Dedifferentiated amniotic fluid mesenchymal stem cell (primary cell): ENCODE measurements around the gene C22orf39.

Source experiments
- DNase-seq: peaks from one replicate; pipeline ENCODE4 v3.0.0-alpha.2; 2016; ENCODE audit errors: extremely low spot score

C22orf39 gene, protein sequence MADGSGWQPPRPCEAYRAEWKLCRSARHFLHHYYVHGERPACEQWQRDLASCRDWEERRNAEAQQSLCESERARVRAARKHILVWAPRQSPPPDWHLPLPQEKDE

DNA sequence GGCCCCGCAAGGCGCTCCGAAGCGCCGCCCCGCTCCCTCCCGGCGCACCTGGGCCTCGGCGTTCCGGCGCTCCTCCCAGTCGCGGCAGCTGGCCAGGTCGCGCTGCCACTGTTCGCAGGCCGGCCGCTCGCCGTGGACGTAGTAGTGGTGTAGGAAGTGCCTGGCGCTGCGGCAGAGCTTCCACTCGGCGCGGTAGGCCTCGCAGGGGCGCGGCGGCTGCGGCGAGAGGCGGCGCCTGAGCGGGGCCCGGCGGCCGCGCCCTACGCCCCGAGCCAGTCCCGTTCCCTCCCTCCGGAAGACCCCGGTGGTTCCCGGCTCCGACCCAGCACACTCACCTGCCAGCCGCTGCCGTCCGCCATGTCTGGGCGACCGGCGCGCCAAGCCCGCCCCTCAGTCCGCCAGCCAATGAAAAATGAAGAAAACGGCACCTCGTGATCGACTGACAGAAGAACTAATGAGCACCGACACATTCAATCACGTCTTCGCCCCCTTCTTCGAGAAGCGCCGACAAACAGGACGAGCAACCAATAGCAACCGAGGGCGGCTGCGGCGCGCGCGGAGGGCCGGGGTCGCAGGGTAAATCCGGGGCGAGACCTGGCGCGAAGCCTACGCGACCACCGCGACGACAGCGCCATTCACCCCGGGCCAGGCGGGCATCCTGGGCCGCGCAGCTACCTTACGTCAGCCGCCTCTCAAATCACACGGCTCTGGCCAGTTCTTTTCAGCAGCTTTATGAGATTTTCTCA, at the start of gene C22orf39:
Gene C22orf39, minus strand, starts transcription at position 382 of the 746 bp plus-strand sequence. Its CDS starts 23 bp downstream, at position 359.
- DNase-seq, result peak; percentile 92

DNA sequence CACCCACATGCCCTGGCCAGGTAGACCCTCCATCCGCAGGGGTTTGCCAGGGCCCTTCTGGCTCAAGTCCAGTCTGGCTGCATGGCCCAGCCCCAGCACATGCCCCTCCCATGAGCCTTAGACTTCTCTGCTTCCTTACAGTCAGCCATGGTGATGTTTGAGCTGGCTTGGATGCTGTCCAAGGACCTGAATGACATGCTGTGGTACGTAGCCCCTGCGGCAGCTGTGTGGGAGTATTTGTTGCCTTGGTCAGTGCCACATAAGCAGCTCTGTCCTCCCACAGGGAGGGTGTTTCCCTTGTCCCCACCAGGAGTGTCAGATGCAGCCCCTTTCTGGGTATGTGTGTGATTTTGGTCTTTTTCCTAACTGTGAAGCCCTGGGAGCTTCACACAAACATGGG, 49.7 kb upstream of the C22orf39 start:
- peak; percentile 31 for DNase-seq

DNA sequence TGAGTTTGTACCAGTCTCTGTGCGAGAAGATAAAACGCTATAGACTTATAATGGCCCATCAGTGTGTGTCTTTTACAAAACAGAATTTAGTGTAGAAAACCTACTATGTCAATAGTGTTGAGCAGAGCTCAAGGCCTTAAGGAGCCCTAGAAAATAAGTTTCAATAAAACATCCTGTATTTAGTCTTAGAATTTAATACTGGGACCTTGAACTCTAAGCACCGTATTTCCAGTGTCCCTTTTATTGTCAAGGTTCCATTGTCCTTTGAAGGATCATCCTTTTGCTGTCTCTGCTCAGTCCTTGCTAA, 48.8 kb upstream of the C22orf39 start:
- DNase-seq, result no peak

DNA sequence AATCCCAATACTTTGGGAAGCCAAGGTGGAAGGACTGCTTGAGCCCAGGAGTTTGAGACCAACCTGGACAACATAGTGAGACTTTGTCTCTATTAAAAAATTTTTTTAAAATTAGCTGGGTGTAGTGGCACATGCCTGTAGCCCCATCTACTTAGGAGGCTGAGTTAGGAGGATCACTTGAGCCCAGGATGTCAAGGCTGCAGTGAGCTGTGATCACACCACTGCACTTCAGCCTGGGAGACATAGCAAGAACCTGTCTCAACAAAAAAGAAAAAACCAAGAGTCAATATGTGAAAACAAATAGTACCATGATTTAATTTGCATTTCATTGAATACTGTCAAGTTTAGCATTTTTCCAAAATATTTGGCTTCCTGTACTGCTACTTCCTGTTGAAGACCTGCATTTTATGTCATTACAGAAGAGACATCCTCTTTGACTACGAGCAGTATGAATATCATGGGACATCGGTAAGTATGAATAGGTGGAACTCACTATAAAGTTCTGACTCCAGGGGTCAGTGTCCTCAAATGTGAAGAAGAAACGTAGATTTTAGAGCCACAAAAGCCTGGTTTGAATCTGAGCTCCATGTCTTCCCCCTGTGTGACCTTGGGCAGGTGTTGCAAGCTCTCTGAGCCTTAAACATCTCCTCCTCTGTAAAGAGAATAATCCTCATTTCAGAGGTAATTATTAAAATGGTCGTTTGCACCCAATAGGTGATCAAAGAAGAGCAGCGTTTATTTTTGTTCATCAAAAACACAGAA, 48.2 kb upstream of the C22orf39 start:
- DNase-seq, result no peak

DNA sequence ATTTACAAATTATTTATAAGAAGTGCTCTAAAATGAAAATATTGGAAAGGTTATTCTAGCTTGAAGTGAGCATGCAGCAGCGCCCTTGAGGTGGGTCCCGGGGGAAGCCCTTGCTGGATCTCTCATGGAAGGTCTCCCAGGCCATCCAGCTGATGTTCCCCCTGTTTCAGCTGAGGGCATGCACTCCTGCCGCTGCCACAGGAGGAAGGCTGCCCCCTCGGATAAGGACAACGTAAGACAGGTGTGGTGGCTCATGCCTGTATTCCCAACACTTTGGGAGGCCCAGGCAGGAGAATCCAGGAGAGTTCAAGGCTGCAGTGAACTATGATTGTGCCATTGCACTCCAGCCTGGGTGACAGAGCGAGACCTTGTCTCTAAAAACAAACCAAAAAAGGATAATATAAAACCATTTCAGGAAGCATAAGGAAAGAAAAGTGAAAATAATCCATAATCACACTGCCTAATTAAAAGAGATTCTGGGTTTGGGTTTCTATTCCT, 47.2 kb upstream of the C22orf39 start:
- DNase-seq, result no peak

DNA sequence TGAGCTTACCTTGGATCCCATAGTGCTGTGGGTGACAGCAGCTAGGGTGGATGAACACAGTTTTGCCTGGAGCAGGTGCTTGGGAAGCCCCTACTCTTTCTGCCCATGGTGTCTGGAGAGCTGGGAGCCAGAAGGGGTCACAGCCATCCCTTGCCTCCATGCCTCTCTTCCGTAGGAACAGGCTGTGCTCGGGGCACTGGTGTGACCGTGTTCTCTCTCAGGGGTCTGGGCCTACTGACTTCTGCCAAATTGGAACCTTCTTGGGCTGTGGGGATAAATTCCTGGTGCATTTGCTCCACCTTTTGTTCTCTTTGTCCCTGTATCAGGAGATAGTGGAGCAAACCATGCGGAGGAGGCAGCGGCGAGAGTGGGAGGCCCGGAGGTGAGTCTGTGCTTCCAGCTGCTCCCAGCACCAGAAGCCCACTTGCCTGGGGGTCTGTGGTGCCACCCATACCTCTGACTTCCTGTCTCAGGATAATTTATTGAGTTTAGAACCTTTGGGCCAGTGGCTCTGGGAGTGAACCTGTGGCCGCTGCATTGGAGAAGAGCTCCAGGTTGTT, 46.6 kb upstream of the C22orf39 start:
- DNase-seq, result no peak

DNA sequence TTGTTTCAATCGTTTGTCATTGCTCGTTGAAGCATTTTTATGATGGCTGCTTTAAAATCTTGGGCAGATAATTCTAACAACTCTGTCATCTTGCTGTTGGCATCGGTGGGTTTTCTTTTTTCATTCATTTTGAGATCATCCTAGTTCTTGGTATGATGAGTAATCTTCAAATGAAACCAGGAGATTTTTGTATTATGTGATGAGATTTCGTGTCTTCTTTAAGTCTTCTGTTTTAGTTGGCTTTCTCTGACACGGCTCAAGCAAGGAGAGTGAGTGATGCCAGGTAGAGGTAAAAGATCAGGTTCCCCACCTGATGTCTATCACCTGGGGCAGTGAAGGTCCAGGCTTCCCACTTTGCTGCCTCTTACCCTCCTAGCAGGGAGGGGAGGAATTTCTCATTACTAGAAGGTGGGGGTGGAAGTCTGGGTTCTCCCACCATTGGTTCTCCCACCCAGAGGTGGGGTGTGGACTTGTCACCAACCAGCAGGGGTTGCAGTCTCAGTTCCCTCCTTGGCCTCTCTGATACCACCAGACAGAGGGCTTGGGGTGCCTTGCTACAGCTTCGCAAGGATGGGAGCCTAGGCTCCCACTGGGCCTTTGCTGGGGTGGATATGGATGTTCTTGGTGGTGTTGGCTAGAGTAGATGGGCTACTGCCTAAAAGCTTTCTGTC, 45.1 kb upstream of the C22orf39 start:
- DNase-seq, result no peak

DNA sequence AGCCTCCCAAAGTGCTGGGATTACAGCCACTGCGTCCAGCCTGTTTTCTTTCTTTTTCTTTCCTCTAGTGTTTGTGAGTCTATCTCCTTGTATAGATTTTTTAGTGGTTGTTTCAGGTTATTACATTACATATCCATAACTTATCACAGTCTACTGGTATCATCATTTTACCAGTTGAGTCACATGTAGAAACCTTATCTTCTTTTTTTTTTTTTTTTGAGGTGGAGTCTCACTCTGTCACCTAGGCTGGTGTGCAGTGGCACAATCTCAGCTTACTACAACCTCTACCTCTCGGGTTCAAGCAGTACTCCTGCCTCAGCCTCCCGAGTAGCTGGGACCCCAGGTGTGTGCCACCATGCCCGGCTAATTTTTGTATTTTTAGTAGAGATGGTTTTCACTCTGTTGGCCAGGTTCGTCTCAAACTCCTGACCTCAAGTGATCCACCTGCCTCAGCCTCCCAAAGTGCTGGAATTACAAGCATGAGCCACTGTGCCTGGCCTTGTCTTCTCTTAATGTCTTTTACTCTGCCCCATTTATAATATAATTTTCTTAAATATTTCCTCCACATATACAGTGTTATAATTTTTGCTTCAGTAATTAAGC, 43.2 kb upstream of the C22orf39 start:
- DNase-seq, result no peak

DNA sequence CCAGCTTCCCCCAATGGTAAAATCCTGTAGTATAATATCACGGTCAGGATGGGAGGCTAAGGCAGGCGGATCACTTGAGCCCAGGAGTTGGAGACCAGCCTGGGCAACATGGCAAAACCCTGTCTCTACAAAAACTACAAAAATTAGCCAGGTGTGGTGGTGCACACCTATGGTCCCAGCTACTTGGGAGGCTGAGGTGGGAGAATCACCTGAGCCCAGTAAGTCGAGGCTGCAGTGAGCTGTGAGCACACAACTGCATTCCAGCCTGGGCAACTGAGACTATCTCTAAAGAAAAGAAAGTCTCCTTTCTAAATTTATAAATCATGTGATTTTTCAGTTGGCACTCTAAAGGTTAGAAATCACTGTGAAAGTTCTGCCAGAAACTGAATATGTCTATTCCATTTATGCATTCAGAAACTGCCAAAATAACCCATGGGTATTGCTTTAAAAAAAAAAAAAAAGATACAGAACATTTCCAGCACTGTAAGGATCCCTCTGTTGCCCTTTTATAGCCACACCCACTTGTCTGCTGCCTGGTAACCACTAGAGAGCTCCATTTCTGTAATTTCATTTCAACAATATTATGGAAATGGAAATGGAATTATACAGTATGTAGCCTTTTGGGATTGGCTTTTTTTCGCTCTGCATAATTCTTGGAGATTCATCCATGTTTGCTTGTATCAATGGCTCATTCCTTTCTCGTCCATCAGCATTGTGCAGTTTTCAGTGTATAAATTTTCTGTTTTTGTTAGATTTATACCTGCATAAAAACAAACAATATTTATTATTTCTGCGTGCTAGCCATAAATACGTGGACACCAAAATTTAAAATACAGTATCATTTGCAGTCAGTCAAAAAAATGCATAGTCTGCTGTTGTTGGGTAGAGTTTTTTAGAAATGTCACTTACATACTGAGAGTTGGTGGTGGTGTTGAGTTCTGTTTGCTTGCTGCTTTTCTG, 41.7 kb upstream of the C22orf39 start:
- DNase-seq, result peak; percentile 46

DNA sequence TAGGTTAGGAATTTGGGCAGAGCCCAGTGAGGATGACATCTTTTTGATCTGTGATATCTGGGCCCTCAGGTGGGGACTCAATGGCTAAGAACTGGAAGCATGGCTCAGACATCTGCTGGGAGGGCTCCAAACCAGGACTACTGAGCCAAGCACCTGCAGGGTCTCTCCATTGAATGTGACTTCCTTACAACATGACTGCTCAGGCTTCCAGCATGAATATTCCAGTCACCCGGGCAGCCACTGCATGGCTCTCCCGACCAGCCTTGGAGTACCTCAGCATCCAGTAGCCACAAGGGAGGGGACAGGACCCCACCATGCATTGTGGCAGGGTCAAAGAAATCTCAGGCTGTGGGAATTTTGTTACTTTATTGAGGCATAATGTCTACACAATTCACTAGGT, 40.8 kb upstream of the C22orf39 start:
- no peak for DNase-seq

DNA sequence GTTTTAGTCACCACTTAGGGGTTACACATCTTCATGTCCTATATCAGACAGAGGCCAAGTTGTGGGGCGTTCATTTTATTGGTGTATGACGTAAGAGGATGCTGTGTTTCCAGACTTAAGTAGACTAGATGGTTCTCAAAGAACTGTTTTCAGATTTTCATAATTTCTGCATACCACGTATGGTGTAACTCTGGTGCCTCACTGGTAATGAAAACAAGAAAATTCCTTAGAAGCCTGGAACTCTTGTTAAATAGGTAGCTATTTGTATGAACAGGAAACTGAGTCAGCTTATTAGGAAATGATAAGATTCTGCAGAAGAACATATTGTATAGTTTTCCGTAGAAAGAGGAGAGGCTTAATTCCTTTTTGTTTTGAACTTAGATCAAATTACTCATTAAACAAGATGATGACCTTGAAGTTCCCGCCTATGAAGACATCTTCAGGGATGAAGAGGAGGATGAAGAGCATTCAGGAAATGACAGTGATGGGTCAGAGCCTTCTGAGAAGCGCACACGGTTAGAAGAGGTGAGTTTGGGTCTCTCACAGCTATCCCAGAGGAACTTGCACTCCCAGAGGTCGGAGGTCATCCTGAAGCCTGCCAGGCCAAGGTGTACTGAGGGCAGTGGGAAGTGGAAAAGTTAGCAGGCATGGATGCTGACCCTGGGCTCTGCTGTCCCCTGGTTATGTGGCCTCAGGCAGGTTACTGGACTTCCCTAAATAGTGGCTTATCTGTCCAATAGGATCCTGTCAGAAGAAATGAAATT, 36.2 kb upstream of the C22orf39 start:
- DNase-seq, result no peak

DNA sequence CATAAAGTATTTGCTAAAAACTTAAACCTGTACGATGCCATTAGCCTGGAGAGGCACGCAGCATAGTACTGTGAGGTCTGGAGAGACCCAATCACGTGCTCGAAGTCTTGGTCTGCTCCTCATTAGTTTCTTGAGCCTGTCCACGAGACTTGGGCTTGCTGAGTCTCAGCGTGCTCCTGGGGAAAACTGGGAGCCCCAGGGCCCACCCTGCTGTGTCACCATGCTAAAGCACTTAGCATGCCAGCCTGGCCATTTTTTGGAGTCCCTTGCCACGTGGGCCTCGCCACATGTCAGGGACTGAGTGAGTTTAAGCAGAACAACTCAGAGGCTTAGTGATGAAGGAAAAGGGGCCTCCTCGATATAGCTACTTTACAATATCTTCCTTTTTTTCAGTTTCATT, 34.8 kb upstream of the C22orf39 start:
- DNase-seq, result no peak

DNA sequence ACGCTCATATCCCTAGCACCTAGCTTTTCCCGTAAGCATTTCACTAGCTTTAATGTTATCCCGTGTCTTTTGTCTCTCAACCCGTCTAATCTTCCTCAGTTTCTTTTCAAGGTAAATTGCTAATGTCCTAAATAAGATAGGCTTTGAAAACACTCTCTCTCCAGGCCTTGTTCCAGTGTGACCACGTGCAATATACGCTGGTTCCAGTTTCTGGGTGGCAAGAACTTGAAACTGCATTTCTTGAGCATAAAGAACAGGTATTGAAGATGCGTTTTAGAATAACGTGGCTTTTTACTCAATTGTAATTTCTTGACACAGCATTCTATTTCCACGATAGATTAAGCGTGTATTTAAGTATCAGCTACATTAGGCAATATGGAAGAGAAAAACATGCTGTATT, 33.3 kb upstream of the C22orf39 start:
- no peak for DNase-seq

DNA sequence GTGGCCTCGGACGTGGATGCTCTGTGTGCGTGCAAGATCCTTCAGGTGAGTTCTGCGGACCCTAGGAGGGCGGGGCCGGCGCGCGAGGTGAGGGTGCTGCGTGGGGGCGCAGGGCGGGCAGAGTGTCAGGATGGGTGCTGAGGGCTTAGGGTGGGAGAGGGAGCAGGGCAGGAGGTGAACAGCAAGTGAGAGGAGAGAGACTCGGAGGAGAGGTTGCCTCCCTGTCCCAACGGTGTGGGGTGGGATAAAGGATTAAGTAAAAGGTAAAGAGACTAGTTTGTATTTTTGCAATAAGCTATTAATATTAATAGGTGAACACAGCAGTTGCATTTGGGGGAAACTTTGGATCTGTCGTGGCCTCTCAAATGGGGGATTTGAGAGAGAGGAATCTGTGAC, 32.7 kb upstream of the C22orf39 start:
- no peak for DNase-seq

DNA sequence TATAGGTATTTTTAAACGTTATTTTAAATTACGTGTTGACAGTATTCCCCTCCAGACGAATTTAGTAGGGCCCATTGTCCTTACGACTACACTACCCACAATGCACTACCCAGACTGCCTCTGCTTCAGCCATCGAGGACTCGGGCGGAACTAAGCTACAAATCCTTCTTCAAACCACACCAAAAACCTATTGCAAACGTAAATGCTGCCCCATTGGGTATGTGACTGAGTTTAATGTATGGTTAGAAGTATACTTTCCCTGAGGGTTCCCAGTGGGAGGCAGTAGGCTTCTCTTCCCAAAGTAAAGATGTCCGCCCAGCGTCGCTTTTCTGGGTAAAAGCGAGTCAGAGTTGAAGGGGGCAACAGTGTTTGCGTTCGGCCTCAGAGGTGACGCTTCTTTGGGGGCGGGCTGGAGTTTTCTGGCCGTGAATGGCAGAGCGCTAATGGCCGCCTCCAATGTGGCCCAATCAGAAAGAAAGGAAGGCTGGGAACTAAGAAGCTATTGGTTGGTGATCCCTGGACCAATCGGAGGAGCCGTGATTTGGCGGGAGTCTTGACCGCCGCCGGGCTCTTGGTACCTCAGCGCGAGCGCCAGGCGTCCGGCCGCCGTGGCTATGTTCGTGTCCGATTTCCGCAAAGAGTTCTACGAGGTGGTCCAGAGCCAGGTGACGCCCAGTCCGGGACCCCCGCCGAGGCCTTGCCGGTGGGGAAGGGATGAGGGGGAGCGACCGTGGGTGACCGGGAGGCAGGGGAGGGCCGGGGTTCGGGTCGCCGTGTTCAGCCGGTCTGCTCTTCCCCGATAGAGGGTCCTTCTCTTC, 32.1 kb upstream of the C22orf39 start, which contains the start of gene CDC45:
Gene CDC45, plus strand, starts transcription at position 566 of the 818 bp plus-strand sequence. Its CDS starts 49 bp downstream, at position 615.
- DNase-seq, result peak; percentile 99

DNA sequence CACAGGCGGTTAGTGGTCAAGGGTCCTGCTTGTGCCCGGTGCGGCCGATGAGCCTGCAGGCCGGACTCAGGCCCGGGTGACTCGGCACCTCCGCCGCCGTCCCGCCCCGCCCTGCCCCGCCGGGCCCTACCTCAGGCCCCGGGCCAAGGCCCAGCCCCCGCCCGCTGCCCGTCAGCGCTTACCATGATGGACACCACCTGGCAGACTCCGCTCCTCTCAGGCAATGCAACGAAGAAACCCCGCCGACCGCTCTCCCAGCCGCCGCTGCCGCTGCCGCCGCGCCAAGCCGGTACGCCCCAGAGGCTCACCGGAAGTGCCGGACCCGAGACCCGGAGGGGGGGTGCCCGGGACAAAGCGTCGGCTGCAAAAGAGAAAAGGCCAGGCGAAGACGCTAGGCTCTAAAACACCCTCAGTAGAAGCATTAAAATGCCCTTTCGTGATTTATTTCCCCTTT, 31.4 kb upstream of the C22orf39 start, which contains the start of gene UFD1:
Gene UFD1, minus strand, starts transcription at position 293 of the 454 bp plus-strand sequence. Its CDS starts 108 bp downstream, at position 185.
- peak; percentile 77 for DNase-seq

DNA sequence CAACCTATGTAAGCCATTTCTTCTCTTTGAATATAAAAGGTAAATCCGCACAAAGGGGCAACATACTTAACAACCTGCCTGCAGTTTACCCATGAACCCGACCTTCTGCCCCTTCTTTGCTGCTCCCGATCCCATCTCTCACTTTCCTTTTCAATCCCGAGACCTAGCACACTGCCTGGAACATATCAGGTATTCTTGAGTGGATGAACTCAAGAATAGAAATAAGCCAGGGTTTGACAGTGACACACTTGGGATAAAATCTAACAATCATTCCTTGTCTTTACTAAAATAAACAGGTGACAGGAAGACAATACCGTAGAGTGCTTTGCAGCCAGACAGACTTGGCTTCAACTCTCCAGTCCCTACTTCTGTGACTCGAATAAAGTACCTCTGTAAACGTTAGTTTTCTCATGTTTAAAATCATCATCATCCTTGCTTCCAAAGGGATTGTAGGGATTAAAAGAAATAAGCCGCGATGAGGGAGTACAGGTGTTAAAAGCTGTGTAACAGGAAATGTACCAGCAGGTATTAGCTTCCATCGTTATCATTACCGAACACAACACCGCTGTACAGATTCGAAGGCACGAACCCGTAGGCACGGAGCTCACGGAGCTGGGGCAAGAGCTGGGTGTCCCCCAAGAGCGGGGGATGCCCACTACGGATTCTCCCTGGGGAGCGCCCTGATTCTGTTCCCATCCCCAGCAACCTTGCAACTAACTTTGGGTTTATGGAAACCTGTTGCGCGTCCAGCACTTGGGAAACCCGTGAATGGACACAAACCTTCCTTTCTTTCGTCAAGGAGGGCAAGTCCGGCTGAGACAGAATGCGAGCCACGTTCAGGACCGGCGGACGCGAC, 30.8 kb upstream of the C22orf39 start:
- DNase-seq, result no peak
